GM19463 (cell line): Measurements from ENCODE around the gene SNCG.
"Not testable (repeated sequence)": the region's sequence is repeated elsewhere in the genome, so short reads cannot be mapped to it uniquely, and the experiment has no call there.

ENCODE experiments used
- ATAC-seq: cut with Tn5 transposase; IDR thresholded peaks from one replicate; pipeline ENCODE4 v1.9.1; 2021; ENCODE audit warnings: mild to moderate bottlenecking, moderate library complexity; ENCODE audit not compliant: unreplicated experiment

SNCG gene

GRCh38 chr10:86958116-86958900 lies at the start of gene SNCG:
SNCG (plus strand) TSS chr10:86958599; CDS start chr10:86958698, 99 bp downstream.
- ATAC-seq = no peak

- ATAC-seq = no peak
These were observed 43.7 kb upstream of the SNCG start for GRCh38 chr10:86914734-86915133.

GRCh38 chr10:86918022-86918471 lies 40.4 kb upstream of the SNCG start:
- no peak for ATAC-seq

GRCh38 chr10:86922553-86922961 lies 35.8 kb upstream of the SNCG start:
- no peak for ATAC-seq

- no peak for ATAC-seq
These were observed 28.7 kb upstream of the SNCG start for GRCh38 chr10:86929468-86930380.

- ATAC-seq = no peak
These were observed 26.5 kb upstream of the SNCG start for GRCh38 chr10:86931872-86932271.

- no peak for ATAC-seq
These were observed 25.7 kb upstream of the SNCG start for GRCh38 chr10:86932674-86933073.

GRCh38 chr10:86934162-86934711 lies 24.2 kb upstream of the SNCG start:
- not testable (repeated sequence) for ATAC-seq

GRCh38 chr10:86936661-86937501 lies 21.5 kb upstream of the SNCG start:
- ATAC-seq = no peak

GRCh38 chr10:86937502-86938154 lies 20.8 kb upstream of the SNCG start:
- no peak for ATAC-seq

GRCh38 chr10:86938260-86938659 lies 20.1 kb upstream of the SNCG start:
- ATAC-seq = no peak

GRCh38 chr10:86940076-86940475 lies 18.3 kb upstream of the SNCG start:
- not testable (repeated sequence) for ATAC-seq

- no peak for ATAC-seq
These were observed 17.7 kb upstream of the SNCG start for GRCh38 chr10:86940677-86941076.

GRCh38 chr10:86941426-86941825 lies 17.0 kb upstream of the SNCG start:
- ATAC-seq = no peak

- ATAC-seq = no peak
These were observed 16.4 kb upstream of the SNCG start for GRCh38 chr10:86941991-86942421.

GRCh38 chr10:86942441-86943315 lies 15.7 kb upstream of the SNCG start:
- no peak for ATAC-seq

GRCh38 chr10:86943316-86944030 lies 14.9 kb upstream of the SNCG start:
- no peak for ATAC-seq

GRCh38 chr10:86944031-86944419 lies 14.4 kb upstream of the SNCG start:
- ATAC-seq = no peak
